Uterus (tissue), 2 donors: Measurements from ENCODE around the gene UFSP2.

Experiments
- POLR2A ChIP-seq, 2 donors: fragments of 450-650 bp; IDR thresholded peaks; one replicate each; pipeline ENCODE4 v1.6.1; 2016; ENCODE audit warnings: antibody characterized with exemption in 2 of 2, mild to moderate bottlenecking in 1 of 2, moderate library complexity in 1 of 2
- TF ChIP-seq, protein P1 (sequence below), 4 experiments: fragments of 200-600 bp in 2 of 4; fragments of 450-650 bp in 2 of 4; sonication (generic) in 2 of 4; IDR thresholded peaks; one replicate each; pipeline ENCODE4 v1.5.1; 2016 to 2019; ENCODE audit warnings: antibody characterized with exemption in 4 of 4, mild to moderate bottlenecking in 2 of 4, moderate library complexity in 1 of 4

GRCh38 chr4:185426960-185427688, 1.4 kb upstream of the UFSP2 start:
- TF ChIP-seq, protein P1, sequence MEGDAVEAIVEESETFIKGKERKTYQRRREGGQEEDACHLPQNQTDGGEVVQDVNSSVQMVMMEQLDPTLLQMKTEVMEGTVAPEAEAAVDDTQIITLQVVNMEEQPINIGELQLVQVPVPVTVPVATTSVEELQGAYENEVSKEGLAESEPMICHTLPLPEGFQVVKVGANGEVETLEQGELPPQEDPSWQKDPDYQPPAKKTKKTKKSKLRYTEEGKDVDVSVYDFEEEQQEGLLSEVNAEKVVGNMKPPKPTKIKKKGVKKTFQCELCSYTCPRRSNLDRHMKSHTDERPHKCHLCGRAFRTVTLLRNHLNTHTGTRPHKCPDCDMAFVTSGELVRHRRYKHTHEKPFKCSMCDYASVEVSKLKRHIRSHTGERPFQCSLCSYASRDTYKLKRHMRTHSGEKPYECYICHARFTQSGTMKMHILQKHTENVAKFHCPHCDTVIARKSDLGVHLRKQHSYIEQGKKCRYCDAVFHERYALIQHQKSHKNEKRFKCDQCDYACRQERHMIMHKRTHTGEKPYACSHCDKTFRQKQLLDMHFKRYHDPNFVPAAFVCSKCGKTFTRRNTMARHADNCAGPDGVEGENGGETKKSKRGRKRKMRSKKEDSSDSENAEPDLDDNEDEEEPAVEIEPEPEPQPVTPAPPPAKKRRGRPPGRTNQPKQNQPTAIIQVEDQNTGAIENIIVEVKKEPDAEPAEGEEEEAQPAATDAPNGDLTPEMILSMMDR (IDR thresholded peaks at IDR 0.05), result no peak
- no peak for TF ChIP-seq POLR2A (IDR thresholded peaks at IDR 0.05)
